OCI-LY3 (cell line): Measurements from ENCODE around the gene MDM4.

Experiments
- H2AFZ ChIP-seq: fragments of 200-600, 300-600 bp; shearing (Covaris generic); 2 replicates; pipeline ENCODE4 v1.6.0; 2014; ENCODE audit warnings: antibody characterized with exemption, low read depth, low read length
- H3K27ac ChIP-seq: fragments of 200-600, 300-600 bp; sonication (generic); 2 replicates; pipeline ENCODE4 v1.5.1; 2014; ENCODE audit warnings: mild to moderate bottlenecking, low read length, moderate library complexity, mixed read lengths
- H3K27me3 ChIP-seq: fragments of 200-600, 300-600 bp; sonication (generic); 2 replicates; pipeline ENCODE4 v1.6.1; 2014; ENCODE audit warnings: low read depth, low read length, mixed read lengths
- H3K36me3 ChIP-seq: fragments of 200-600, 300-600 bp; sonication (generic); replicated peaks from 2 replicates; pipeline ENCODE3; 2014; ENCODE audit warnings: low read depth, low read length, mixed read lengths
- H3K4me1 ChIP-seq: fragments of 300-600, 200-600 bp; sonication (generic); 2 replicates; pipeline ENCODE4 v1.6.1; 2014; ENCODE audit warnings: low read length, mixed read lengths
- H3K4me2 ChIP-seq: fragments of 200-600, 300-600 bp; sonication (generic); 2 replicates; pipeline ENCODE4 v1.6.1; 2014; ENCODE audit warnings: low read length, mixed read lengths
- H3K4me3 ChIP-seq: fragments of 300-600, 200-600 bp; sonication (generic); 2 replicates; pipeline ENCODE4 v1.5.1; 2014; ENCODE audit warnings: antibody characterized with exemption, mild to moderate bottlenecking, low read length, moderate library complexity
- H3K79me2 ChIP-seq: fragments of 300-600, 200-600 bp; shearing (Covaris generic); 2 replicates; pipeline ENCODE4 v1.6.1; 2014; ENCODE audit warnings: mild to moderate bottlenecking, low read length, mixed read lengths
- H3K9ac ChIP-seq: fragments of 300-600, 200-600 bp; shearing (Covaris generic); 2 replicates; pipeline ENCODE4 v1.6.0; 2014; ENCODE audit warnings: mild to moderate bottlenecking, low read length, moderate library complexity
- H3K9me3 ChIP-seq: fragments of 200-600, 300-600 bp; shearing (Covaris generic); 2 replicates; pipeline ENCODE4 v1.6.1; 2014; ENCODE audit warnings: low read length, mixed read lengths; ENCODE audit not compliant: insufficient read depth
- H4K20me1 ChIP-seq: fragments of 200-600, 300-600 bp; sonication (generic); 2 replicates; pipeline ENCODE4 v1.6.1; 2016; ENCODE audit warnings: low read length, mixed read lengths; ENCODE audit not compliant: insufficient read depth
- EZH2phosphoT487 ChIP-seq: fragments of 200-600 bp; shearing (Covaris generic); IDR thresholded peaks from 2 replicates; pipeline ENCODE4 v1.6.1; 2018; ENCODE audit warnings: antibody characterized with exemption, mixed run types, low read depth
- TF ChIP-seq, protein P1 (sequence below): fragments of 200-600, 300-600 bp; sonication (generic); IDR thresholded peaks from 2 replicates; pipeline ENCODE4 v1.5.1; 2014; ENCODE audit warnings: antibody characterized with exemption, low read length, low read depth

The MDM4 gene

DNA sequence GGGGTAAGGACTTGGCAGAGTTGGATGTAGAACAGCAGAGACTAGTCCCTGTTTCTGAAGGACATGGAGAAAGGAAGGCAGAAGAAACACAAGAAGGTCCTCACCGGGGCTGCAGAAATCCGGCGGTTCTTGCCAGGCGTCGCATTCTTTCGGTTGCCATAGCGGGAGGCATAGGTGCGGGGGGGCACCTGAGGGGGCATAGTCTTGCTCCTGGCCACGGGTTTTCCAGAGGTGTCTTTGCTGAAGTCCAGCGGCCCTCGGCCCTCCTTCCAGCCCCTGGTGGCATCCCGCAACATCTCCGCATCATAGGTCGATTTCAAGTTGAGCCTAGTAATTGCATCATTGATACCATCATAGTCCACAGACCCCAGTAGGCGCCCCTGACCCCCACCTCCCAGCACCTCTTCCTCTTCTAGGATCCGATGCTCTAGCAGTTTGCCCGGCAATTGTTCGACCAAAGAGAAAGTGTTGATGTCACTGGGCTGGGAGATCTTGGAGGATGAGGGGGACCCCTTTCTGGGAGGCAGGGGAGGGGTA, 47.4 kb upstream of the MDM4 start:
- Histone ChIP-seq H3K27me3 (no peaks in the 10 kb centered on the region), H3K9ac (no peak overlapping the region), H4K20me1 (peaks cover 4% of the 10 kb centered on the region; the same call in 1 of the 2 replicates), H3K79me2 (no peaks in the 10 kb centered on the region), H3K9me3 (no peaks in the 10 kb centered on the region), H3K36me3 (peaks cover 32% of the 10 kb centered on the region), H3K27ac (no peak overlapping the region), H3K4me3 (no peak overlapping the region), H2AFZ (no peak overlapping the region), H3K4me1 (peaks cover 19% of the 10 kb centered on the region), H3K4me2 (no peak overlapping the region)
- TF ChIP-seq, protein P1, sequence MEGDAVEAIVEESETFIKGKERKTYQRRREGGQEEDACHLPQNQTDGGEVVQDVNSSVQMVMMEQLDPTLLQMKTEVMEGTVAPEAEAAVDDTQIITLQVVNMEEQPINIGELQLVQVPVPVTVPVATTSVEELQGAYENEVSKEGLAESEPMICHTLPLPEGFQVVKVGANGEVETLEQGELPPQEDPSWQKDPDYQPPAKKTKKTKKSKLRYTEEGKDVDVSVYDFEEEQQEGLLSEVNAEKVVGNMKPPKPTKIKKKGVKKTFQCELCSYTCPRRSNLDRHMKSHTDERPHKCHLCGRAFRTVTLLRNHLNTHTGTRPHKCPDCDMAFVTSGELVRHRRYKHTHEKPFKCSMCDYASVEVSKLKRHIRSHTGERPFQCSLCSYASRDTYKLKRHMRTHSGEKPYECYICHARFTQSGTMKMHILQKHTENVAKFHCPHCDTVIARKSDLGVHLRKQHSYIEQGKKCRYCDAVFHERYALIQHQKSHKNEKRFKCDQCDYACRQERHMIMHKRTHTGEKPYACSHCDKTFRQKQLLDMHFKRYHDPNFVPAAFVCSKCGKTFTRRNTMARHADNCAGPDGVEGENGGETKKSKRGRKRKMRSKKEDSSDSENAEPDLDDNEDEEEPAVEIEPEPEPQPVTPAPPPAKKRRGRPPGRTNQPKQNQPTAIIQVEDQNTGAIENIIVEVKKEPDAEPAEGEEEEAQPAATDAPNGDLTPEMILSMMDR: no peak
- no peak for TF ChIP-seq EZH2phosphoT487

DNA sequence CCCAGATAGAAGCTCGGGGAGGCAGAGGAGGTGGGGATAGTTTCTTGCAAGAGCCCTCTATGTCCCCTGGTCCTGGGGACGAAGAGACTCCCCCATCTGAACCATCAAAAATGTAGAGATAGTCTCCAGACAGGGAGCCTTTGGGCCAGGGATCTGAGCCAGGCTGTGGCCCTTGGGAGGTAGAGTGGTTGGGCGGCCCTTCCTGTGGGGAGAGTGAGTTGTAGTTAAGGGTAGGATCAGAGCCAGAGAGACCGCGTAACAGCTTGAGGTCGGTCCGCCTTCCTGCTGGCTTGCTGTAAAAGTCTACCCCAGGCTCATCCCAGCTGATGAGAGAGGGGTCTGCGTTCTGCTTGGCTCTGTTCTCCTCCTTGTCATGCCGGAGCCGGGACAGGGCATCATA, 46.9 kb upstream of the MDM4 start:
- H3K36me3 ChIP-seq: peaks cover 27% of the 10 kb centered on the region
- no peak for TF ChIP-seq EZH2phosphoT487
- TF ChIP-seq, protein P1: no peak
- no peak overlapping the region for H3K27ac ChIP-seq

DNA sequence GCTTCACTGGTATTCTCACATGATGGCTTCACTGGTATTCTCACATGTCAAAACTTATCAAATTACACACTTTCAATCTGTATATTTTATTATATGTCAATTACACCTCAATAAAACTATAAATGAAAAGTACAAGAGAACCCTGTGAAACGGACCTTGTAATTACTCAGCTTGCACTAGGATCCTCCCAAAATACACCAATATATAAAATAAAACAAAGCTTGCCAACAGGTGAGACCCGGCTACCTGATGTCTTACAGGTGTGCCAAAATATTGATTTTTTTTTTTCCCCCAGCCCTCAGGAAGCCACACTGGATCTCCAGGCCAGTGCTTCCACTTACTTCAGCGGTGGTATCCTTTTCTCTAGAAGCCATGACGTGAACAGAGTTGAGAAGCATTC, 44.5 kb upstream of the MDM4 start:
- Histone ChIP-seq H3K27me3 (no peaks in the 10 kb centered on the region), H3K9ac (no peak overlapping the region), H2AFZ (no peak overlapping the region), H3K4me1 (peaks cover 3% of the 10 kb centered on the region), H3K36me3 (peaks cover 16% of the 10 kb centered on the region), H3K4me3 (no peak overlapping the region), H3K27ac (no peak overlapping the region), H3K4me2 (no peak overlapping the region), H4K20me1 (peaks cover 8% of the 10 kb centered on the region; the same call in 1 of the 2 replicates), H3K79me2 (no peaks in the 10 kb centered on the region; the same call in 1 of the 2 replicates), H3K9me3 (no peaks in the 10 kb centered on the region)
- no peak for TF ChIP-seq EZH2phosphoT487
- TF ChIP-seq, protein P1: no peak

More for the DNA sequence above, 46.9 kb upstream of the MDM4 start:
- no peaks in the 10 kb centered on the region for H3K27me3 ChIP-seq
- H3K4me2 ChIP-seq: no peak overlapping the region
- H3K4me3 ChIP-seq: no peak overlapping the region
- no peak overlapping the region for H2AFZ ChIP-seq
- H3K79me2 ChIP-seq: no peaks in the 10 kb centered on the region
- peaks cover 19% of the 10 kb centered on the region for H3K4me1 ChIP-seq
- H3K9ac ChIP-seq: no peak overlapping the region
- H4K20me1 ChIP-seq: peaks cover 4% of the 10 kb centered on the region; the same call in 1 of the 2 replicates
- no peaks in the 10 kb centered on the region for H3K9me3 ChIP-seq

DNA sequence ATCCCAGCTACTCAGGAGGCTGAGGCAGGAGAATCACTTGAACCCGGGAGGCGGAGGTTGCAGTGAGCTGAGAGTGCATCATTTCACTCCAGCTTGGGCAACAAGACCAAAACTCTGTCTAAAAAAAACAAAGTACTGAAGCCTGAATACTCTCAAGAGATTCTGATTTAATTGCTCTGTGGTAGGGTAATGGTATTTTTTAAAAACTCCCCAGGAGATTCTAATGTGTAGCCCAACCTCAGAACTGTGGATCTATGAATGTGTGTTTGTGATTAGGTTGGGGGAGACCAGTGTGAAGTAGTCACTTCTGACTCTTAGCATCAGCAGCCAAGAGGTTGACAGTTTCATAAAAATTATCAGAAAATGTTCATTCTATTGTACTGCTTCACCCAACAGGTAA, 43.5 kb upstream of the MDM4 start:
- H3K9ac ChIP-seq: no peak overlapping the region

More for the DNA sequence above, 43.5 kb upstream of the MDM4 start:
- H3K27me3 ChIP-seq: no peaks in the 10 kb centered on the region
- no peaks in the 10 kb centered on the region for H3K4me1 ChIP-seq
- TF ChIP-seq, protein P1: no peak
- TF ChIP-seq EZH2phosphoT487: no peak
- H3K4me3 ChIP-seq: no peak overlapping the region
- no peaks in the 10 kb centered on the region for H3K9me3 ChIP-seq
- H4K20me1 ChIP-seq: peaks cover 16% of the 10 kb centered on the region; the same call in 1 of the 2 replicates
- no peaks in the 10 kb centered on the region; the same call in 1 of the 2 replicates for H3K79me2 ChIP-seq
- H3K36me3 ChIP-seq: peaks cover 16% of the 10 kb centered on the region
- H2AFZ ChIP-seq: no peak overlapping the region
- H3K4me2 ChIP-seq: no peak overlapping the region
- no peak overlapping the region for H3K27ac ChIP-seq
